Liver (tissue), 9 donors: ENCODE measurements around the gene ZDHHC14. TPM values are rescaled to one million over a fixed set of nuclear protein-coding genes. Genes with fewer than 3 reads are reported as not detected.

Experiments used
- DNase-seq: peaks from one replicate; pipeline ENCODE4 v3.0.0-alpha.2; 2017; ENCODE audit warnings: low spot score
- H3K27ac ChIP-seq, 2 donors: one replicate each; pipeline ENCODE4 v1.7.0; 2013; ENCODE audit warnings: inconsistent platforms in 2 of 2, low read length in 2 of 2, control low read depth in 1 of 2, low read depth in 1 of 2, mild to moderate bottlenecking in 1 of 2
- H3K27me3 ChIP-seq, 4 donors: one replicate each; pipeline versions ENCODE4 v1.6.1 to v1.7.0; 2013; ENCODE audit warnings: low read length in 3 of 4, inconsistent platforms in 1 of 4, mild to moderate bottlenecking in 1 of 4, moderate library complexity in 1 of 4; ENCODE audit not compliant: control insufficient read depth in 4 of 4, insufficient read depth in 4 of 4
- H3K36me3 ChIP-seq, 4 donors: one replicate each; pipeline versions ENCODE4 v1.6.1 to v1.7.0; 2013; ENCODE audit warnings: low read length in 3 of 4, mild to moderate bottlenecking in 3 of 4, low read depth in 1 of 4, moderate library complexity in 1 of 4; ENCODE audit not compliant: control insufficient read depth in 4 of 4, insufficient read depth in 3 of 4
- H3K4me1 ChIP-seq, 4 donors: one replicate each; pipeline versions ENCODE4 v1.6.1 to v1.7.0; 2013; ENCODE audit warnings: low read length in 3 of 4, mild to moderate bottlenecking in 3 of 4, moderate library complexity in 1 of 4; ENCODE audit not compliant: control insufficient read depth in 4 of 4, insufficient read depth in 4 of 4
- H3K4me3 ChIP-seq, 3 donors: one replicate each; pipeline versions ENCODE4 v1.6.1 to v1.7.0; 2013; ENCODE audit warnings: low read length in 3 of 3, control low read depth in 1 of 3, low read depth in 1 of 3, mild to moderate bottlenecking in 1 of 3
- H3K9ac ChIP-seq, 2 donors: one replicate each; pipeline ENCODE4 v1.7.0; 2013; ENCODE audit warnings: low read length in 2 of 2, mild to moderate bottlenecking in 2 of 2, moderate library complexity in 2 of 2, control low read depth in 1 of 2, low read depth in 1 of 2
- H3K9me3 ChIP-seq, 4 donors: one replicate each; pipeline versions ENCODE4 v1.6.1 to v1.7.0; 2013; ENCODE audit warnings: low read length in 3 of 4; ENCODE audit not compliant: control insufficient read depth in 4 of 4
- ATF3 ChIP-seq: IDR thresholded peaks from 2 replicates; pipeline ENCODE4 v1.6.1; 2016; ENCODE audit warnings: antibody characterized with exemption
- CTCF ChIP-seq: fragments of 150-350 bp; IDR thresholded peaks from 2 replicates; pipeline ENCODE4 v1.5.1; 2017; ENCODE audit warnings: improper control_type of control experiment, low read depth, low read length; ENCODE audit not compliant: missing input control
- FOXA1 ChIP-seq: IDR thresholded peaks from 2 replicates; pipeline ENCODE4 v1.6.1; 2016; ENCODE audit warnings: antibody characterized with exemption
- GABPA ChIP-seq, 2 donors: IDR thresholded peaks in 1 of 2; conservative IDR thresholded peaks in 1 of 2; 2 replicates each; pipeline ENCODE4 v1.6.1; 2016; ENCODE audit warnings: antibody characterized with exemption in 2 of 2, mild to moderate bottlenecking in 1 of 2, moderate library complexity in 1 of 2
- HNF4A ChIP-seq, 2 donors: conservative IDR thresholded peaks; 2 replicates each; pipeline ENCODE4 v1.6.1; 2016; ENCODE audit warnings: antibody characterized with exemption in 2 of 2, mild to moderate bottlenecking in 2 of 2
- HNF4G ChIP-seq: IDR thresholded peaks from 2 replicates; pipeline ENCODE4 v1.6.1; 2016; ENCODE audit warnings: antibody characterized with exemption
- JUND ChIP-seq, 2 donors: IDR thresholded peaks; 2 replicates each; pipeline ENCODE4 v1.6.1; 2016; ENCODE audit warnings: antibody characterized with exemption in 2 of 2
- NR2F2 ChIP-seq: IDR thresholded peaks from 2 replicates; pipeline ENCODE4 v1.6.1; 2016; ENCODE audit warnings: antibody characterized with exemption
- RAD21 ChIP-seq, 2 donors: IDR thresholded peaks; 2 replicates each; pipeline ENCODE4 v1.6.1; 2016; ENCODE audit warnings: antibody characterized with exemption in 2 of 2, mild to moderate bottlenecking in 2 of 2
- REST ChIP-seq: IDR thresholded peaks from 2 replicates; pipeline ENCODE4 v1.6.1; 2016; ENCODE audit warnings: antibody characterized with exemption, mild to moderate bottlenecking
- SP1 ChIP-seq: IDR thresholded peaks from 2 replicates; pipeline ENCODE4 v1.6.1; 2018; ENCODE audit warnings: antibody characterized with exemption, mild to moderate bottlenecking
- YY1 ChIP-seq: IDR thresholded peaks from 2 replicates; pipeline ENCODE4 v1.6.1; 2016; ENCODE audit warnings: antibody characterized with exemption, mild to moderate bottlenecking
- WGBS: extraction: QIAGEN DNeasy Blood & Tissue Kit; methylation state at CpG from one replicate; pipeline ENCODE4 v1.1.7; 2013; 5-methylcytosine and 5-hydroxymethylcytosine counted together
- polyA plus RNA-seq, 2 donors: library from polyadenylated mRNA; stranded (reverse) in 1 of 2; unstranded in 1 of 2; fragments of 200-250 nt in 1 of 2; fragments of >200 nt in 1 of 2; fragmentation: Nextera tagmentation in 1 of 2; extraction: Ambion mirVana in 1 of 2; gene quantifications; one replicate each; pipeline versions ENCODE4 v1.2.1 to v1.2.3, GENCODE V29; 2013 to 2015
- total RNA-seq, 2 donors: library from RNA; depleted of rRNA; stranded (reverse); fragments of >200 nt; gene quantifications; one replicate each; pipeline ENCODE4 v1.2.3, GENCODE V29; 2014
- donor health status: healthy.
- donor health status: healthy.
- donor health status: healthy.
- donor health status: healthy.
- donor health status: healthy.

The ZDHHC14 gene
- total and polyA plus RNA-seq, 4 donors, result 4.4 to 11.7 (median 8.4) TPM

GRCh38 chr6:157596886-157597285, 215.9 kb downstream of the ZDHHC14 start:
- no peak overlapping the region for H3K4me3 ChIP-seq
- WGBS, result 88% methylated on average over 15 of the region's 15 CpGs

GRCh38 chr6:157597461-157598312, 216.7 kb downstream of the ZDHHC14 start:
- peaks cover 0 to 7% (median 2%) of the 10 kb centered on the region in 4 donors for H3K36me3 ChIP-seq
- H3K4me1 ChIP-seq, result peaks cover 0 to 24% (median 7%) of the 10 kb centered on the region in 4 donors
- H3K27ac ChIP-seq, result no peak overlapping the region
- 50% methylated on average over 9 of the region's 9 CpGs for WGBS
- no peak overlapping the region for H3K9ac ChIP-seq
- no peaks in the 10 kb centered on the region for H3K27me3 ChIP-seq
- no peak overlapping the region for H3K4me3 ChIP-seq
- no peak for TF ChIP-seq FOXA1
- no peak for TF ChIP-seq JUND (IDR thresholded peaks at IDR 0.05)
- TF ChIP-seq SP1, result no peak
- no peak for TF ChIP-seq HNF4G
- no peak for TF ChIP-seq ATF3
- TF ChIP-seq RAD21 (IDR thresholded peaks at IDR 0.05), result peak; percentile 91
- peak; percentile 58 for TF ChIP-seq CTCF
- peak in 1 of 2 donors; percentile 6 for TF ChIP-seq HNF4A (conservative IDR thresholded peaks at IDR 0.05)
- no peak for TF ChIP-seq GABPA (IDR thresholded peaks at IDR 0.05 in 1 of 2, conservative IDR thresholded peaks at IDR 0.05 in 1 of 2)
- H3K9me3 ChIP-seq, result no peaks in the 10 kb centered on the region
- peak; percentile 65 for DNase-seq

More at GRCh38 chr6:157596886-157597285, 215.9 kb downstream of the ZDHHC14 start:
- Histone ChIP-seq H3K27ac (no peak overlapping the region), H3K36me3 (peaks cover 0 to 7% (median 2%) of the 10 kb centered on the region in 4 donors), H3K4me1 (peaks cover 0 to 24% (median 7%) of the 10 kb centered on the region in 4 donors), H3K9ac (no peak overlapping the region), H3K9me3 (no peaks in the 10 kb centered on the region), H3K27me3 (no peaks in the 10 kb centered on the region)
- no peak for DNase-seq
- TF ChIP-seq NR2F2 (no peak), YY1 (no peak), FOXA1 (no peak), RAD21 (IDR thresholded peaks at IDR 0.05) (no peak), REST (no peak), HNF4A (conservative IDR thresholded peaks at IDR 0.05) (no peak)
